NCI-H1092 (cell line): ENCODE results near the gene ELMO1.

Experiments
- DNase-seq: peaks from one replicate; lab custom pipeline; 2025; lab: John Stamatoyannopoulos, UW

Gene ELMO1

DNA sequence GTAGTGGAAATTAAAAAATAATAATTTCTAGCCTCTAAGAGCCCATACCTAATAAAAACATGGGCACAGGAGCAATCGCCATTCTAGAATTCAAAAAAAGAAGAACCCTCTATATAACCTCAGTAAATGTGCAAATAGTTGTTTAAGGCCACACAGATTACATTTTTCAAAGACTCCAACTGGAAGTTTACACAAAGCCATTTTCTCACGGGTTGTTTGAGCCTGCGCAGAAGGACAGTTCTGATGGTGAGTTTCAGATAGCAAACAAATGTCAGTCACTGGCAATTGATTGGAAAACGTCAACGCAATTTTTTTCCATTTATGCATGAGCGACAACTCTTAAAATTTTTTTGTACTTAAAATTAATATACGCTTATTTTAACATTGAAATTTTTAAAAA lies 23.0 kb upstream of the ELMO1 start:
- no peak for DNase-seq

GRCh38 chr7:37467002-37467401 lies 18.3 kb upstream of the ELMO1 start:
- no peak for DNase-seq

- no peak for DNase-seq
Measured at GRCh38 chr7:37462138-37462537, 13.5 kb upstream of the ELMO1 start.

DNA sequence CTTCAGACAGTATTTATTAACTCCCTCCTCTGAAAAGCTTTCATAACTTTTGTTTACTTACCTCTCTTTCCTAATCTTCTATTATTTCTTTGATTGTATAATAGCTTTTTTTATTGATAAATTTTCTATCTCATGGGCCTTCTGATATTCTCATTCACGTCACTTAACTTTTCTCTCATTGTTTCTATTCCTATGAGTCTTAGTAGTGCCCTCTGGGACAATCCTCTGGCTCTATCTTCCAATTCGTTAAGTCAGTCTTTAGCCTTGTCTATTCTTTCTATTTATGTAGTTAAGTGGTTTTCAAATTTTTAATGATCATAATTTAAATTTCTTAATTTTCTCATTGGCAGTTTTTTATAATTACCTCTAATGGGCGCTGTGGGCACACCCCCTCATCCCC lies 6.4 kb upstream of the ELMO1 start:
- DNase-seq = no peak

DNA sequence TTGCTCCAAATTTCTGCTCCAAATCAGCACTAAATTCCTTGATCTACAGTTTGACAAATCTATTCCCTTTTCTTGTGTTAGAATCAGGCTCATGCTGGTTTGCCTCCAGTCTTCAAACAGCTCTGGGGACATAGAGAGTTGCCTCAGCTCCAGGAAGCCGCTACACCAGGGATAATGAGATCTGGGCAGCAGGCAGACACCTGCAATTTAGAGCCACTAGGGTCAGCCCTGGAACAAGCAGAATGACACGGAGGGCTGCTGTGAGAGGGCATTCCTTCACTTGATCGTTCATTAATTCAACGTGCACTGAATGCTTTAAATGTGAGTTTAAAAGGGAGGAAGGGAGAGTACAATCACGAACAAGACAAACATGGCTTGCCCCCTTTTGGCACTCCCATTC lies 3.7 kb upstream of the ELMO1 start:
- no peak for DNase-seq

DNA sequence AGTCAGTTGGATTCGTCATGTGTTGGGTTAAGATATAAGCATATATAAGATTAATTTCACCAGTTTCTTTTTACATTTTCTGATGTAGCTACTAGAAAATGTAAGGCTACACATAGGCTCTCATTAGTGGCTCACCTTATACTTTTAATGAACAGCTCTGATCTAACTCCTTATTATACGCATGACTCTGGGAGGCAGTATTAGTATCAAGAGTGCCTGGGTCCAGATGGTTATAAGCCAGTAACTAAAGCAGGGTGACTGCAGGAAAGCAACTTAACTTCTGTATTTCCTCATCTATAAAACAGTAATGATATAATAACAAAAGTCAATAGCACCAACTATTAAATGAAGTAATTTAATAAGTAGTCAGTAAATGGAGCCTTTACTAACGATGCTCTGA lies 1.4 kb upstream of the ELMO1 start:
- DNase-seq = no peak

DNA sequence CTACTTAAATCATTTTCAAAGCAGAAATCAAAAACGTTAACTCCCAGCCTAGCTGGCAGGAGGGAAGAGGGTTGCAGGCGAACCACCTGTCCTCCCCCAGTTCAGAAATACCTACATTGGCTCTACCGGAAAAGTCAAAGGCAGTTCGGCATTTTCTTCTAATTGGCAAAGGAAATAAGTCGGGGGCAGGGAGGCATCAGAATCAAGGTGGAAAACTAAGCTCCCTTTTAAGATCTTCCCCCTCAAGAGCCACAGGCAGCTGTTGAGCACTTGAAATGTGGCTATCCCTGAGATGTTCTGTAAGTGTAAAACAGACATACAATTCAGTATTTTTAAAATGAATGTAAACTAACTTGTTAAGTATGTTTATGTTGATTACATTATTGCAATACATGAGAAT lies 957 bp upstream of the ELMO1 start:
- no peak for DNase-seq

GRCh38 chr7:37448011-37448635 lies 541 bp downstream of the ELMO1 start:
- no peak for DNase-seq

GRCh38 chr7:37446371-37446770 lies 2.3 kb downstream of the ELMO1 start:
- no peak for DNase-seq

DNA sequence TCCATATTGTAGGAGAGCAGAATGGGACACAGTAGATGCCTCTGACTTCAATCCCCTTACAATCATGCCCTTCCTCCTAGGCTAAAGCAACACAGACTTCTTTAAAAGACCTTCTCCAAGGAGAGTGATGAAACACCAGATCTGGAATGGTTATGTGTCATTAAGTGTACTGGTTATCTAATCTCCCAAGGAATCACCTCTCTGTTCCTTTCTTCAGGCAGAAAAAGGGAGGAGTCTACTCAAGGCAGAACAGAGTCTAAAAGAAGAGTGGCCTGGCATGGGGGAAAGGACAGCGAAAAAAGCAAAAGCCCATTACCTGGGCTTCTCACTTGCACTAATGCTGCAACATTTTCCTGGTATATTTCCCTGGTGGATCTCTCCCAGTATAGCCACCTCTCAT lies 2.9 kb downstream of the ELMO1 start:
- DNase-seq = no peak

DNA sequence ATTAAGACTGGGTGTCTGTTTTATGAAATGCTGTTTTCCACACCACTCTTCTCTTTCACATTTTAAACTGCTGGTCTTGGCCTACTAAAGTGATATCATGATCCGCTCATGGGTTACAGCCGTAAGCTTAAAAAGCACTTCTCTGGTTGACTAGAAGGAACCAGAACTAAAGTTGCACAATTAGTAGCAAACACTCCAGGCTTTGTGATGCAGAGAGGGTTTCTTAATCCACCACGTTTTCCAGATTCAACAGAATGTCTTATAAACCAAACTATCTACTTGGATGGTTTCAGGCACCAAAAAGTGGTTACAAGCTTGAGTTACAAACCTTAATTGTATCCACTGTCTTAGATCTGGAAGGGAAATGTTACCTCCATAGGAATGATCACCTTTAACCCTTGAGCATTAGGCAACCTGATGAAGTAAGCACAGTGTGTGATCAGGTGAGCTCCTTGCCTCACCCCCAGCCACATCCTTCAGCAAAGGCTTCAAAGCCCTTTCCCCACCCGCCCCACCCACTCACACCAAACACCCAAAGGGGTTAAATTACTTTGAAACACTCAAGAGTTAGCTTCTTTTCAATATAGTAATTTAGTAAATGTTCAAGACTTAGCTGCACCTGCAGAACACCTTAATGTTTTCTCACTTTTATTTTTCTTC lies 3.5 kb downstream of the ELMO1 start:
- DNase-seq = no peak

DNA sequence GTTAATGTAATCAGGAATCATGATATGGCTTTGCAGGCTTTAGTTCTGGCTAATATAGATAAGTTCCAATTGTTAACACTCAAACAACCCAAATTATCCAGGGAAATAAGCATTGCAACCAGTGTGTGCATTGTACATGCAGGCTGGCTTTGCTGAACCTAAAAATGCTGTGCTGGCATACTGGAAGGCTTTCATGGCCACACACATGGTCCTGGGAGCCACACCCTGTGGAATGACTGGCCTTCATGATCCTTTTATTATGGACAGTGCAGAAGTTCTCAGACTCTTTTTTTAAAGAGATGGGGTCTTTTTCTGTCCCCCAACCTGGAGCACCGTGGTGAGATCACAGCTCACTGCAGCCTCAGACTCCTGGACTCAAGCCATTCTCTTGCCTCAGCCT lies 5.0 kb downstream of the ELMO1 start:
- DNase-seq = no peak

DNA sequence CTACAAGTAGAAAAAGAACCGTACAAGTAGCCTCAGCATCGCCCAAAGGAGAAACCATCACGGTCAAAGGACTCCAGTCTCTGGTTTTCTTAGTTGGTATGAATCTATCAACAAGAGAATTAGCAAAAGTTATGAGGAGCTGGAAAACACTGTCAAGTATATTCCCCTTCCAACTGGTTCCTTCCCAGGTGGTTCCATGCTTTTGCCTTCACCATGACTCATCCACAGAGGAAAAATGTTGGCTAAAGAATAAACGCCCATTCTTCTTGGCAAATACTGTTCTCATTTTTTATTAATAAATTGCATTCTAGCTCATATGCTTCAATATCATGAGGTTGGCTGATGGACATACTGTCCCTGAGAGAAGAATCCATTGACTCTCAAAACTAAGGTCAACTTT lies 6.4 kb downstream of the ELMO1 start:
- no peak for DNase-seq

DNA sequence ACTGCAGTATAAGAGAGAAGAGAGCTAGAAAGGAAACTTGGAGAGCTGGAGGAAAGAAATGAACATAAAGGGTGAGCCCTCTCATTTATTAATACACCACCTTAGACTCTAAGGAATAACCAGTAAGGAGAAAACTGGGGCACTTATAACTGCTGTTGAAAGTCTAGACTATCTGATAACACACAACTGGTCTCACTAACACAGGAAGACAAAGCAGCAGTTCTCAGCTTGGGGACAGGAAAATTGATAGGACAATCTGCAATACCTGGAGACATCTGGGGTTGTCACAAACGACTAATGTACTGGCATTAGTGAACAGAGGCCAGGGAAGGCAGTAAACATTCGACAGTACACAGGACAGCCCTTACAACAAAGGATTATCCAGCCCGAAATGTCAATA lies 6.8 kb downstream of the ELMO1 start:
- DNase-seq = no peak

GRCh38 chr7:37441386-37441760 lies 7.3 kb downstream of the ELMO1 start:
- no peak for DNase-seq

DNA sequence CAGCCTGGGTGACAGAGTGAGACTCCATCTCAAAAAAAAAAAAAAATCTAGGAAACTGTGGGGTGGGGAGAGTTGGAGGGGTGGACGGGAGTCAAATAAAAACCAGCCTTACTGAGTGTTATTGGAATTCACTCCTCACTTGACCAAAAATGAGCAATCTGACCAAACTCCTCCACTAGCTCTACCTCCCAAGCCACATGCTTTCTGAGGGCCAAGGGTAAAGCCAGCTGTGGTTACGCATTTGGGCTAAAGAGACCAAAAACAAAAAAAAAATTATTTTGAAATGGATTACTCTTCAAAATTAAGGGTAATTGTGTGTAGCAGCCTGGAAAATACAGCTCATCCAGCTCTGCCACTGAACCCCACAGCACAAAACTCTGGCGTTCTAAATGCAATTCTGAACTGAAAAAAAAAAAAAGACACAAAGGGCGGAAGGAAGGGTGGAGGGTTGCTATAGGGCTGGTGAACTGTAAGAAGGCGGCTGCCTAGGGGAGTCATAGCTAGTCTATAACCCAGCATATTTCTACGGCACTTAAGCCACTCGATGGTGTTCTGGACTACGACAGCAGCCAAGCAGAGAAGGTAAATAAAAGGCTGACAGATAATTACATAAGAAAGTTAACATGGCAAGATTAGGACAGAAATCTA lies 7.8 kb downstream of the ELMO1 start:
- no peak for DNase-seq

DNA sequence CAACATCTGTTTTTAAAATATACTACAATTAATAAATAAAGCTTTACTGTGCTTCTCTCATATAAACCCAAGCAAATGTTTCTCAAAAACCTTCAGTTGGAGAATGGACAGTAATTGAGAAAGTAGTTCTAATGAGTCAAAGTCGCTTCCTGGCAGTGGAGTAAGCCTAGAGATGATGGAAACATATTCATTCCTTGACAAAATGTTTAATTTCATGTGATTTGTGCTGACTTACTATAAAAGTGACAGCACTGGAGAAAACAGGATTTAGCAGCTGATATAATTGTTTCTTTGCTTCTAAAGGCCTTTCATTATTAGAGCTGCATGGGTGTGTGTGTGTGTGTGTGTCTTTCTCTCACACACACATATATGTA lies 9.0 kb downstream of the ELMO1 start:
- DNase-seq = no peak

- DNase-seq = no peak
Measured at GRCh38 chr7:37438906-37439652, 9.6 kb downstream of the ELMO1 start.

GRCh38 chr7:37435156-37435855 lies 13.4 kb downstream of the ELMO1 start:
- no peak for DNase-seq

DNA sequence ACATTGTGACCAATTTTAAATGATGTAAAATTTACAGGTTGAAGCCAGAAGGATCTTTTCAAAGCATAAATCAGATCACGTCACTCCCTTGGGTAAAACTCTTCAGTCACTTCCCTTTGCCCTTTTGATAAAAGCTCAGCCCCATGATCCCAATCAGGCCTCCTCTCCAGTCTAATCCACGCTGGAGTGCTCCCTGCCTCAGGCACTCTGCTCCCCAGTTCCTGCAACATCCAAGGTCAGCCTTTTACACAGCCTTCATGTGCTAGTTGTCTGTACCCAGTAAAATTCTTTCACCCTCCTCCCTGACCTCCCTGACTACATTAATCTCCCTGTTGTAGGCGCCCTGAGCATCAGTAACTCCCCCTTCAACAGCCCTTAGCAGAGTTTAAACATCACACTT lies 14.1 kb downstream of the ELMO1 start:
- no peak for DNase-seq

- no peak for DNase-seq
Measured at GRCh38 chr7:37433166-37433565, 15.5 kb downstream of the ELMO1 start.

DNA sequence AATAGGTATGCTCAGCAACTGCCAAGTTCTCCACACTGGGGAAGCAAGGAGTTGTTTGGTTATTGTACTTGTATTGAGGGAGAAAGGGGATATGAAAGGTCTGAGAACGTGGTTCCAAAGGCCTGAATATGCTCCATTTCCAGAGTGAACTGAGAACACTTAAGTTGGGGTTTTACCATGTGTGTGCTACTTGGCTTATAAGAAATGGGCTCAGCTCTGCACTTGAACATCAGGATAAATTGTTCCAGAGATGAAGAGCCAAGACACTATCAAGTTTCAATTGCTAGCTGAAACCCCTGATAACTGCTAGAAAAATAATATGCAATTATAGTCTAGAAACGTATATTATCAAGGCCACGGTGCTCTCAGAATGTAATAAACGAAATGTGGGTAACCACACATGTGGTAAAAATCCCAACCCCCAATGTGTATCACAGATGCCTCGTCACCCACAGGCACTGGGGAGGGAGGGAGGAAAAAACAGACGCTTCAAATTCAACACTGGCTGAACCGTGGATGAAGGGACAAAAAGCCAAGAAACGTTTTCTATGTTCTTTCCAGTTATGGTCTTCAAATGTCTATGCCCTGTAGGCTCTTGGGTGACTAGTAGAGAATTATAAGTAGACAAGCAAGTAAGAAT lies 16.3 kb downstream of the ELMO1 start:
- no peak for DNase-seq
